Activated CD8-positive, alpha-beta memory T cell treated with anti-CD3 and anti-CD28 coated beads for 24 hours (primary cell): ENCODE measurements around the gene OVOL1.
A peak's percentile ranks its signal among the peaks of the same experiment; 100 is the strongest.
"Not testable (repeated sequence)": the region's sequence is repeated elsewhere in the genome, so short reads cannot be mapped to it uniquely, and the experiment has no call there.

ENCODE experiments used
- DNase-seq: peaks from one replicate; pipeline ENCODE4 v3.0.0-alpha.2; 2020

The OVOL1 gene

DNA sequence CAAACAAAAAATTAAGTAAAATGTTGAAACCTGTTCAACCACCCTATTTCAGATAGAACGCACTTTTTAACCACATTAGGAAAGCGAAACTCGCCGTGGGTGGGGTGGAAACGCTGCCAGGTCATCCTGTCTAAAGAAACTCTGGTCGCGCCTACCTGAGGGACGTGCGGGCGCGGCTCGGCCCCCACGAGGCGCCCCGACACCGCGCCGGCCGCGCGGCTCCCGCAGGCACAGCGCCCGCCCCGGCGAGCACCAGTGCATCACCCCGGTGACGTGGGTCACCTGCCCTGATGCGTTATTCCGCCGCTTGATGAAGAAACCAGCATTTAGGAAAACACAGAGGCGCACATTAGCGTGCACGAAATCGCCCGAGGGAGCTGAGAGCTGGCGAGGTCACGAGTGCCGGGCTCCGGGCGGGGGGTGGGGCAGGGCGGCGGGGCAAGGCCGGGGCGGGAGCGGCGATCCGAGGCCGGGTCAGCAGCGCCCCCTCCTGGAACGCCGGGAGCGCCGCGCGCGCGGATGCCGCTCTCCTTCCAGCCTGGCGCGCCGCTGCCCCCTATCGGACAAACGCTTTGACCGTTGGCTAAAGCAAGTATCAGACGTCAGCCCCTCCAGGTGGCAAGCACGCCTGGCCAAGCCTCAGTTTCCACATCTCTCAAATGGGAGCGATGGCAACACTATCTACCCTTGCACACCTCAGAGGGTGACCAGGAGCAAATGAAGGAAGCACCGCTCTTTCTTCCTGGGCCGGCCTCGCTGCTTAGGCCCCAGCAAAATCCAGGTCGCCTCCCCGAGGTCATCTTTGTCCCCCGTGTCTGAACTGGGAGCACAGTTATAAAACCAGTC, 31.2 kb downstream of the OVOL1 start:
- peak; percentile 99 for DNase-seq

DNA sequence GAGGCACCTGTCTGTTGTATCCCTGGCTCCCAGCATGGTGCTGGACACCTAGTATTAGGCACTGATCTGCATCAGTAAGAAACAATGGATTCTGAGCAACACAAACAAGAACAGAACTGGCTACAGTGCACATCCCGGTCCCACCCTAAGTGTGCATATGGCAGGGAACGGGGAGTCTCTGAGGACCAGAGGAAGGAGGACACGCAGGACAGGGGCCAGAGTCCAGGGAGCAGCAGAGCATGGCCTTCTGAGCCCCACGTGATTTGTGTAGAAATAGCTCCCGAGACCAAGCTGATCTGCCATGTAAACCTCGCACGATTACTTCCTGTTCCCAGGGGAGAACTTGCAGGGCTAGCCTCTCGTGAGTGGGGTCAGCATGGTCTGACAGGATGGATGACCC, 34.2 kb downstream of the OVOL1 start:
- DNase-seq = no peak

DNA sequence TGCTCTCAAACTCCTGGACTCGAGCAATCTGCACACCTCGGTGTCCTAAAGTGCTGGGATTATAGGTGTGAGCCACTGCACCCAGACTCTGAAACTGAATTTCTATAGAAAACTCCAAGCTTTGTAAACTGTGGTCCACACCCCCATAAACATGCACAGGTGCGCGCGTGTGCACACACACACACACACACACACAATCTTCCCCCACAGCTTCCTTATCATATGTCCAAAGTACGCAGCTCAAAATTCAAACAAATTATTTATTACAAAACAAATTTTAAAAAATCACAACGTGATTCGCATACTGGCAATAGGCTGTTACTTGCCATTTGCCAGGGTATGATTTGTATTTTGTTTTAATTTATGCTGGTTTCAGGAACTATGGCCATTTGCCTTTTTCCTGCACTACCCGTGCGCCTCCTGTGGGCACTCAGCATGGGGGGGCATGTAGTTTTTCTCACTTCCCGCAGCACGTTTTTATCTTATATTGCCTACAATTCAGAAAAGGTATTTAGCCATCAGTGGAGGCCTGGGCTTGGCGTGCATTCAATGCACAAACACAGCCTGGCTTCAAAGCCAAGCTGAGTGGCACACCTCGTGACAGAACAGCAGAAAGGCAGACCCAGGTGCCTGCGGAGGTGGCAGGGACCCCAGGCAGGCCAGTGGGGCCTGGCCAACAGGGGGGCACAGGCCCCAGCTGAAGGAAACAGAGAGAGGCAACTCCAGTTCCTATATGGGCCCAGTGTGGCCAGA, 36.1 kb downstream of the OVOL1 start:
- DNase-seq = no peak

DNA sequence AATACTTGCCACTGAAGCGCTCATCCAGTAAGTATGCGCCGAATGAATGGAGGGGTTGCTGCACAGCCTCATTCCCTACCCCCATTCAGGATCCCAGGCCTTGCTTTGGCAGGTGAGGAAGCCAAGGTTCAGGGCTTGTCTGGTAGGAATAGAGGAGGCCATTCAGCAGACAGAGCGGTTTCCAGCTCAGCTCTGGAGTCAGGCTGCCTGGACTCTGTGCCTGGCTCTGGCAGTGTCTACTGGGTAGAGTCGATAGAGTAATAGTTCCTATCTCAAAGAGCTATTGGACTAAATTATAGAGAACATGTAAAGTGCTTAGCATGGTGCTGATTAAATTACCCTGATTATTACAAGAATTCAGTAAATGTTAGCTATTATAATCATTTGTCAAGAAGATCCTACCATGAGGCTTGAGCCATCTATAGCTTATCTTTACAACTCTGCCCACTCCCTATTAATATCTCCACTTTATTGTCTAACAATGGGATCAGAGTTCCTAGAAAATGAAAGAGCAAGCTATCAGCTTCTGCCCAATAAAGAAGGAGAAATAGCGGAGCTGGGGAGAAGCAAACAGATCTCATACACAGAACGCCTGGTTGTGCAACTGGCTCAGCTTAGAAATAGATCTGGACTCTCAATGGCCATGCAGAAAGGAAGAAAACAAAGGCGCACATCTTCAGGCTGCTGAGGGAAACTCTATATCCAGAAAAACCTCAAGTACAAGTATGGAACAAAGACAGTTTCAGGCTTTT, 40.3 kb downstream of the OVOL1 start:
- DNase-seq = no peak

DNA sequence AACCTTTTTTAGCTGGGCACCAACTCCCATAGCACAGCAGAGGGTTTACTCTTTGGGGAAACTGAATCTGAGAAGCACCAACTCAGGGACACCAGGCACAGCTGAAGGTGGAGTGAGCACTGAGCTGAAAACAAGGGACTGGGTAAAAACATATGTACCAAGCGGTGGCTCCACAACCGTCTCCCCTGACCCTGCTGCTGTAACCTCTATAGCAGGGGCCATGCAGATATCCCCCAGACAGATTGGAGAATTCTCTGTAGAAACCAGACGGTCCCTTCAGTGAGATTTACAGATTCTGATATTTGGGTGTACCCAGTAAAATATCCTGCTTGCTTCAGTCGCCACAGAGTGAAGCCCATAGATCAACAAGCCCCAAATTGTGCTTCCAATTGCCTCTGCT, 42.6 kb downstream of the OVOL1 start:
- DNase-seq = no peak

DNA sequence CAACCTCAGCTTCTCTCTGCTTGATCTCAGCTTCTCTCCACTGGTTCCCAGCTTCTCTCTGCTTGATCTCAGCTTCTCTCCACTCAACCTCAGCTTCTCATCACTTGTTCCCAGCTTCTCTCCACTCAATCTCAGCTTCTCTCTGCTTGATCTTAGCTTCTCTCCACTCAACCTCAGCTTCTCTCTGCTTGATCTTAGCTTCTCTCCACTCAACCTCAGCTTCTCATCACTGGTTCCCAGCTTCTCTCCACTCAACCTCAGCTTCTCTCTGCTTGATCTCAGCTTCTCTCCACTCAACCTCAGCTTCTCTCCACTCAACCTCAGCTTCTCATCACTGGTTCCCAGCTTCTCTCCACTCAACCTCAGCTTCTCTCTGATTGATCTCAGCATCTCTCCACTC, 45.4 kb downstream of the OVOL1 start:
- not testable (repeated sequence) for DNase-seq

DNA sequence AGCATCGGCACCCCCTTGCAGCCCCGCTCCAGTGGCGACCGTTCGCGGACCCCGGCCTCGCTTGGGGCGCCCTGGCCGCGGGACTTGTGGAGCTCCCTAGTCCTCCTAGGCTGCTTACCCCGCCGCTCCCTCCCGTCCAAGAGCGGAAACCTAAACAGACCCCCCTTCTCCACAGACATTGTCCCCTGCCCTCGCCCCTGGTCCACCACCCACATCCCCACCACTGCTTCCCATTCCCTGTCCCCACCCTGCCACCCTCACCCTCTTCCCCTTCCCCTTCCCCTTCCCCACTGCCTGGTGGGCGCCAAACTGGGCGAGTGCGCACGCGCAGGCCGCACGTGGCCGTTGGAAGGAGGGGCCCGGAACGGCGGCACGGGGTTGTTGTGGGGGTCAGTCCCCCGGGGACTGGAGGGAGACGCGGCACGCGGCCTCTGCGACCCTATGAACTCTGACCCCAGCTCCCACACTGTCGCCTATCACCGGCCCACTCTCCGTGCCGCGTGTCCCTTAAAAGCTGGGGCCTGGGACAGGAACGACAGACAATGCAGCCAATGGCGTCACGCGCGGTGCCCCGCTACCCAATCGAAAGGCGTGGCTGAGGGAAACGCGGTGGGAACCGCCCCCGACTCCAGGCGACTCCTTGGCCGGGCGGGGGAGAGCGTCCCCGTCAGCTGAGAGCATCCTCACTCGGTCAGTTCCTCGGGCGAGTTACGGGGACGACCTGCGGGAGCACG, 46.6 kb downstream of the OVOL1 start, which contains the start of gene SNX32:
TSS of gene SNX32 (plus strand) at position 667 of the 734 bp plus-strand sequence. CDS start 103 bp downstream, outside the sequence.
- DNase-seq = peak; percentile 99

DNA sequence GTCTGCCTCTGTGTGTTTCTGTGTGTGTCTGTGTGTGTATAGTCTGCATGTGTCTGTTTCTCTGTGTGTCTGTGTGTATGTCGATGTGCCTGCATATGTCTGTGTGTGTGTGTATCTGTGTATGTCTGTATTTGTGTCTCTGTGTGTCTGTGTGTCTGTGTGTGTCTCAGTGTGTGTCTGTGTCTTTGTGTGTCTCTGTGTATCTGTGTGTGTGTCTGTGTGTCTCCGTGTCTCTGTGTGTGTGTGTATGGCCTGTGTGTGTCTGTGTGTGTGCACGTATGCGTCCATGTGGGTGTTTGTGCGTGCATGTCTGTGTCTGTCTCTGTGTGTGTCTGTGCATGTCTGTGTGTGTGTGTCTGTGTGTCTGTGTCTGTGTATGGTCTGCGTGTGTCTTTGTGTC, 47.3 kb downstream of the OVOL1 start:
- no peak for DNase-seq

DNA sequence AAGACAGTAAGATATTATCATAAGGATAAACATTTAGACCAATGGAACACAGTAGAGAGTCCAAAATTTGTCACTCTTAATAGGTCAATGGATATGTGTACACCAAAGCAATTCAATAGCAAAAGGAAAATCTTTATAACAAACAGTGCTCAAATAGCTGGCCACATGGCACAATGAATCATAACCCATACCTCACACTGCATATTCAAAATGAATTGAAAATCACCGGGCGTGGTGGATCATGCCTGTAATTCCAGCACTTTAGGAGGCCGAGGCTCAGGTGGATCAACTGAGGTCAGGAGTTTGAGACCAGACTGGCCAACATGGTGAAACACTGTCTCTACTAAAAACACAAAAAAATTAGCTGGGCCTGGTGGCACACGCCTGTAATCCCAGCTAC, 55.3 kb downstream of the OVOL1 start:
- no peak for DNase-seq

DNA sequence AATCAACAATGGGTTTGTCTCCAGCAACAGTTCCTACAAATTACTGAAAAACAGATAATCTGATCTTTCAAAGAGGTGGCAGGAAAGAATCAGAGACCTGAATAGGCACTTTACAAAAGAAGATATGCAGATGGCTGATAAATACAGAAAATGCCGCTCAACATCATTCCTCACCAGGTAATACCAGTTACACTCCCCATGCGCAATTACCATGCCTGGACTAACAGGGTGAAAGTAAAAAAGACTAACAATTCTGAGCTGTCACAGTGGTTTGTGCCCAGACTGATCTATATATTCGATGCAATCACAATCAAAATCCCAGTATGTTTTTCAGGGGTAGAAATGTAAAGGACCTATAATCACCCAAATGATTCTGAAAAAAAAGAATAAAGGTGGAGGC, 56.9 kb downstream of the OVOL1 start:
- no peak for DNase-seq

DNA sequence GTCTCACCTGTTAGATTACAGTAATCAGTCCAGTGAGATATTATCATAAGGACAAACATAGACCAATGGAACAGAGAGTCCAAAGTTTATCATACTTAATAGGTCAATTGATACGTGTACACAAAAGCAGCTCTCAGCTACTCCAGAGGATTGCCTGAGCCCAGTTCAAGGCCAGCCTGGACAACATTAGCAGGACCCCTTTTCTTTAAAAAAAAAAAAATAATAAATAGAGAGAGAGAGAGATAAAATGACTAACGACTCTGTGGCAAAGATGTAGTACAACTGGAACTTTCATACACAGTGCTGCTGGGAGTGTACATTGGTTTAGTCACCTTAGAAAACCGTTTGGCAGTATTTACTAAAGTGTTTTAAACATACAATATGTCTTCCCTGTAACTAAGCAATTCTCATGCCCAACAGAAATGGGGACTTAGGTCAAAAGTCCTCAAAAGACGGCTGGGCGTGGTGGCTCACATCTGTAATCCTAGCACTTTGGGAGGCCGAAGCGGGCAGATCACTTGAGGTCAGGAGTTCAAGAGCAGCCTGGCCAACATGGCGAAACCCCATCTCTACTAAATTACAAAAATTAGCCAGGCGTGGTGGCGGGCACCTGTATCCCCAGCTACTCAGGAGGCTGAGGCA, 57.5 kb downstream of the OVOL1 start:
- no peak for DNase-seq
